Vagina (tissue), 2 donors: ENCODE data around the gene TMEM151B. TPM values are rescaled to one million over a fixed set of nuclear protein-coding genes. Genes with fewer than 3 reads are reported as not detected.
A peak's percentile ranks its signal among the peaks of the same experiment; 100 is the strongest.
"Not testable (repeated sequence)": the region's sequence is repeated elsewhere in the genome, so short reads cannot be mapped to it uniquely, and the experiment has no call there.

Experiments
- DNase-seq, 2 donors: peaks; one replicate each; pipeline ENCODE4 v3.0.0-alpha.2; 2017; ENCODE audit errors: extremely low spot score in 2 of 2
- H3K27ac ChIP-seq: fragments of 200-600 bp; sonication (generic); one replicate; pipeline ENCODE4 v1.5.1; 2019
- H3K27me3 ChIP-seq: fragments of 200-600 bp; sonication (generic); one replicate; pipeline ENCODE4 v1.5.1; 2019
- H3K36me3 ChIP-seq, 2 donors: fragments of 200-600 bp; sonication (generic); one replicate each; pipeline ENCODE4 v1.5.1; 2017 to 2019
- H3K4me1 ChIP-seq: fragments of 200-600 bp; sonication (generic); one replicate; pipeline ENCODE4 v1.5.1; 2019
- H3K4me3 ChIP-seq, 2 donors: fragments of 200-600 bp; sonication (generic); 1 replicate in 1 of 2; 2 replicates in 1 of 2; pipeline ENCODE4 v1.5.1; 2016 to 2019
- H3K9me3 ChIP-seq: fragments of 200-600 bp; sonication (generic); one replicate; pipeline ENCODE4 v1.5.1; 2019
- POLR2A ChIP-seq, 2 donors: fragments of 450-650 bp; IDR thresholded peaks; one replicate each; pipeline ENCODE4 v1.6.1; 2017; ENCODE audit warnings: antibody characterized with exemption in 2 of 2, mild to moderate bottlenecking in 2 of 2, moderate library complexity in 2 of 2
- POLR2AphosphoS5 ChIP-seq, 2 donors: sonication (generic); formaldehyde crosslinking; IDR thresholded peaks; one replicate each; pipeline ENCODE4 v1.9.0; 2017; ENCODE audit warnings: antibody characterized with exemption in 2 of 2, mild to moderate bottlenecking in 2 of 2, low read depth in 1 of 2; ENCODE audit not compliant: insufficient read depth in 1 of 2
- intact Hi-C: fragments of 100-400 bp; cut with DNase I; formaldehyde crosslinking; loops from one replicate; pipeline ENCODE4 v1.15.1; 2023
- total RNA-seq: library from RNA; depleted of rRNA; stranded (reverse); fragments of >200 nt; gene quantifications from one replicate; pipeline ENCODE4 v1.2.3, GENCODE V29; 2016
- TF ChIP-seq, protein P1 (sequence below), 3 experiments: fragments of 450-650 bp in 2 of 3; fragments of 200-600 bp in 1 of 3; sonication (generic) in 1 of 3; IDR thresholded peaks; one replicate each; pipeline ENCODE4 v1.5.1; 2017 to 2019; ENCODE audit warnings: antibody characterized with exemption in 3 of 3, mild to moderate bottlenecking in 2 of 3, moderate library complexity in 2 of 3

Gene TMEM151B
- total RNA-seq, 1 donor from 2014 or later: 0.49 TPM

DNA sequence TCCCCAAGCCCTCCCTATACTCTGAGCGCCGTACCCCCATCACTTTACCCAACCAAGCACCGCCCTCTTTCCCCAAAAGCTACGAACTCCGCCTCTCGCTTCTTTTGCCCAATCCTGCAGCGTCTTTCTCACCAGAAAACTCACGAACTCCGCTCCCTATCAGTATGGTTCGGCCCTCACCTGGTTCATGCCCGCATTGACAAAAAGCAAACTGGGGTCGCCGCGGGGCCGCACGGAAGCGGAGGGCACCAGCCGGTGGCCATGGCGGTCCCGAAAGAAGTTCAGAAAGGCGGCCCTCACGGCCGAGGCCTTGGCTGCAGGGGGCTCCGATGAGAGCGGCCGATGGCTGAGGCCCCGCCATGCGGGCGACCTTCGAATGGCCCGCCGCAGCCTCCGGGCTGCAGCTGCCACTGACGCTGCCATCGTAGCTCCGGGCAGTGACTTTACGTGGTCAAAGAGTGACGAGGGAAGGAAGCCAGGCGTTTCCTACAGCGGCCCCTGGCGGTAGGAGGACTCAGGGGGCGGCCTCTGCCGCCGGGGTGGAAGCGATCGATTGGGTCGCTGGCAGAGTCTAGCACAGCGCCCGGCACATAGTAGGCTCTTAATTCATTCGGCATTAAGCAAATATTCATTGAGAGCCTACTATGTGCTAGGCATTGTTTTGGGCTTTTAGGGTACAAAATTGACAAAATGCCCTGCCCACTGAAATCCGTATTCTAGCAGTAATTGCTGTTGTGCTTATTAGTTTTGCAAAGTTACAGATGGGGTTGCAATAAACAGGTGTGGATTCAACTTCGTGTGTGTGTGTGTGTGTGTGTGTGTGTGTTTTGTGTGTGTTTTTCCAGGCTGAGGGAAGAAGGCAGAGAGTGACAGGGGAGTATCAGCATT, 42.9 kb downstream of the TMEM151B start, which contains the start of gene AARS2:
AARS2 (minus strand) TSS at position 447 of the 888 bp plus-strand sequence; CDS start at position 423, 24 bp downstream.
- intact Hi-C loops: no loop called here
- peaks cover 0 to 31% of the 10 kb centered on the region in 2 donors for H3K36me3 ChIP-seq
- no peak for DNase-seq
- no peaks in the 10 kb centered on the region for H3K27me3 ChIP-seq
- H3K9me3 ChIP-seq: no peaks in the 10 kb centered on the region
- peak within 1 kb of the TSS; percentile 84 to 100 for H3K4me3 ChIP-seq
- peak within 1 kb of the TSS; percentile 84 for H3K27ac ChIP-seq
- H3K4me1 ChIP-seq: peaks cover 15% of the 10 kb centered on the region
- TF ChIP-seq POLR2AphosphoS5 (IDR thresholded peaks at IDR 0.05; ENCODE audit: insufficient read depth in 1 of 2, low read depth in 1 of 2): peak; percentile 78
- TF ChIP-seq, protein P1, sequence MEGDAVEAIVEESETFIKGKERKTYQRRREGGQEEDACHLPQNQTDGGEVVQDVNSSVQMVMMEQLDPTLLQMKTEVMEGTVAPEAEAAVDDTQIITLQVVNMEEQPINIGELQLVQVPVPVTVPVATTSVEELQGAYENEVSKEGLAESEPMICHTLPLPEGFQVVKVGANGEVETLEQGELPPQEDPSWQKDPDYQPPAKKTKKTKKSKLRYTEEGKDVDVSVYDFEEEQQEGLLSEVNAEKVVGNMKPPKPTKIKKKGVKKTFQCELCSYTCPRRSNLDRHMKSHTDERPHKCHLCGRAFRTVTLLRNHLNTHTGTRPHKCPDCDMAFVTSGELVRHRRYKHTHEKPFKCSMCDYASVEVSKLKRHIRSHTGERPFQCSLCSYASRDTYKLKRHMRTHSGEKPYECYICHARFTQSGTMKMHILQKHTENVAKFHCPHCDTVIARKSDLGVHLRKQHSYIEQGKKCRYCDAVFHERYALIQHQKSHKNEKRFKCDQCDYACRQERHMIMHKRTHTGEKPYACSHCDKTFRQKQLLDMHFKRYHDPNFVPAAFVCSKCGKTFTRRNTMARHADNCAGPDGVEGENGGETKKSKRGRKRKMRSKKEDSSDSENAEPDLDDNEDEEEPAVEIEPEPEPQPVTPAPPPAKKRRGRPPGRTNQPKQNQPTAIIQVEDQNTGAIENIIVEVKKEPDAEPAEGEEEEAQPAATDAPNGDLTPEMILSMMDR (IDR thresholded peaks at IDR 0.05): peak; percentile 86 to 94 (median 86)
- TF ChIP-seq POLR2A (IDR thresholded peaks at IDR 0.05): no peak

DNA sequence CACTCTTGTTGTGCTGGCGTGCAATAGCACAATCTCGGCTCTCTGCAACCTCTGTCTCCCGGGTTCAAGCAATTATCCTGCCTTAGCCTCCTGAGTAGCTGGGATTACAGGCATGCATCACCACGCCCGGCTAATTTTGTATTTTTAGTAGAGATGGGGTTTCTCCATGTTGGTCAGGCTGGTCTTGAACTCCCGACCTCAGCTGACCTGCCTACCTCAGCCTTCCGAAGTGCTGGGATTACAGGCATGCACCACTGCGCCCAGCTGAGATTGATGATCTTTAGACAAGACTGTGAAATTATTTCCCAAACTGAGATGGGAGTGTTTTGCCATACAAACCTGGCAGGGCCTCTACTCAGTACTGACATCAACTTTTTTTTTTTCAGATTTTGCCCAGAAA, 44.4 kb downstream of the TMEM151B start:
- H3K4me3 ChIP-seq, H3K27ac ChIP-seq, DNase-seq, H3K9me3 ChIP-seq, intact Hi-C loops, H3K27me3 ChIP-seq: not testable (repeated sequence)
- Histone ChIP-seq H3K36me3 (peaks cover 0 to 19% of the 10 kb centered on the region in 2 donors), H3K4me1 (peaks cover 15% of the 10 kb centered on the region)

GRCh38 chr6:44315516-44315915, 45.3 kb downstream of the TMEM151B start:
- H3K4me3 ChIP-seq: no peak overlapping the region
- TF ChIP-seq POLR2A (IDR thresholded peaks at IDR 0.05): no peak
- DNase-seq: no peak
- intact Hi-C loops: no loop called here
- H3K27me3 ChIP-seq: no peaks in the 10 kb centered on the region
- H3K4me1 ChIP-seq: peaks cover 15% of the 10 kb centered on the region
- no peaks in the 10 kb centered on the region for H3K9me3 ChIP-seq
- H3K36me3 ChIP-seq: peaks cover 0 to 11% of the 10 kb centered on the region in 2 donors
- no peak overlapping the region for H3K27ac ChIP-seq

DNA sequence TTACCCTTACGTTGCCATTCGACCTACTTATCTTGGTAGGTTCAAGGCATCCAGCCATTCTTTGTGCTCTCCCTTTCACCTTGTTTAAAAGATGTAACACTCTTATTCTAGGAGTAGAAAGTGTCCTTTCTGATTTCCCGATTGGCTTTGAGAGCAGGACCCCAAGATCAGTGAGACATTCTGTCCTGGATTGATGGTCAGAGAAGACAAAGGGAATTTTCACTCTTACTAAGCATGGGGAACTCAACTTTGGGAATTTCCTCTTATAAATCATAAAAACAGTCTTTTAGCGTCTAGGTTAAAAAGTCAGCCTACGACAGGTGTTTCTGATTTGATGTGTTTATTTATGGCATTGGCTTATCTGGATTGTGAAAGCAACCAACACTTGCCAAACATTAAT, 45.7 kb downstream of the TMEM151B start:
- Histone ChIP-seq H3K9me3 (no peaks in the 10 kb centered on the region), H3K4me1 (peaks cover 15% of the 10 kb centered on the region), H3K4me3 (no peak overlapping the region), H3K27me3 (no peaks in the 10 kb centered on the region), H3K36me3 (peaks cover 0 to 6% of the 10 kb centered on the region in 2 donors), H3K27ac (no peak overlapping the region)
- intact Hi-C loops: no loop called here
- DNase-seq: no peak
- no peak for TF ChIP-seq POLR2AphosphoS5 (IDR thresholded peaks at IDR 0.05; ENCODE audit: insufficient read depth in 1 of 2, low read depth in 1 of 2)
- no peak for TF ChIP-seq POLR2A (IDR thresholded peaks at IDR 0.05)
- TF ChIP-seq, protein P1 (IDR thresholded peaks at IDR 0.05): no peak

DNA sequence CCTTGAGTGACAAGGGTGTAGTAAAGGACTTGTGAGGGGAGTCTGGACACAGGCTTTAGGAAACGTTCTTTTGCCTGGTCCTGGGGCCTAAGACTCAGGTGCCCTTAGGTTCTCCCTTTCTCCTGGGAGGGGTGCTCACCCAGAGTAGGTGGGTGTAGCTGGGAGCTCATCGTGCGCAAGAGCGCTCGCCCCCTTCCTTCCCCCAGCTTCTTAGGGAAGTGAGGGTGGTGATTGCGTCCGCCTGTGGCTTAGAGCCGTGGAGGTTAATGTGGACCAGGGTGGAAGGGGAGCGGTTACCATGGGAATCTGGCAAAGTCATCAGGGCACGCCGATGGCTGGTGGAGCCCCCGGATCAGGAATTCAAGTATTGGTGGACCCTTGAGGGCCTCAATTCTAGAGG, 46.2 kb downstream of the TMEM151B start:
- Histone ChIP-seq H3K4me3 (no peak overlapping the region), H3K27me3 (no peaks in the 10 kb centered on the region), H3K27ac (no peak overlapping the region), H3K9me3 (no peaks in the 10 kb centered on the region), H3K36me3 (peaks cover 0 to under 1% of the 10 kb centered on the region in 2 donors), H3K4me1 (peaks cover 14% of the 10 kb centered on the region)
- intact Hi-C loops: no loop called here
- no peak for DNase-seq
- TF ChIP-seq POLR2AphosphoS5 (IDR thresholded peaks at IDR 0.05; ENCODE audit: insufficient read depth in 1 of 2, low read depth in 1 of 2) (no peak), POLR2A (IDR thresholded peaks at IDR 0.05) (no peak)
- TF ChIP-seq, protein P1 (IDR thresholded peaks at IDR 0.05): no peak

DNA sequence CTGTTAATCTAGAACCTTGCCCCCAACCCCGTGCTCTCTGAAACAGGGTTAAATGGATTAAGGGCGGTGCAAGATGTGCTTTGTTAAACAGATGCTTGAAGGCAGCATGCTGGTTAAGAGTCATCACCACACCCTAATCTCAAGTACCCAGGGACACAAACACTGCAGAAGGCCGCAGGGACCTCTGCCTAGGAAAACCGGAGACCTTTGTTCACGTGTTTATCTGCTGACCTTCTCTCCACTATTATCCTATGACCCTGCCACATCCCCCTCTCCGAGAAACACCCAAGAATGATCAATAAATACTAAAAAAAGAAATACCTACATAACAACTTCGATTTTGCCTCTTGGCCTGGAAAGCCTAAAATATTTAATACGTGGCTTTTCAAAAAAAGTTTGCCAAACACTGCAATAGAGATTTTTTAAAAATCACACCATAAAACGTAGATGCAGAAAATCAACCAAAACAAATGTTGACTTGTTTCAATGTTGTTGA, 46.9 kb downstream of the TMEM151B start:
- H3K36me3 ChIP-seq, H3K9me3 ChIP-seq, H3K27ac ChIP-seq, H3K27me3 ChIP-seq, intact Hi-C loops, H3K4me1 ChIP-seq, H3K4me3 ChIP-seq, DNase-seq: not testable (repeated sequence)
